ENCODE measurements around the gene FAM13A.

DNA sequence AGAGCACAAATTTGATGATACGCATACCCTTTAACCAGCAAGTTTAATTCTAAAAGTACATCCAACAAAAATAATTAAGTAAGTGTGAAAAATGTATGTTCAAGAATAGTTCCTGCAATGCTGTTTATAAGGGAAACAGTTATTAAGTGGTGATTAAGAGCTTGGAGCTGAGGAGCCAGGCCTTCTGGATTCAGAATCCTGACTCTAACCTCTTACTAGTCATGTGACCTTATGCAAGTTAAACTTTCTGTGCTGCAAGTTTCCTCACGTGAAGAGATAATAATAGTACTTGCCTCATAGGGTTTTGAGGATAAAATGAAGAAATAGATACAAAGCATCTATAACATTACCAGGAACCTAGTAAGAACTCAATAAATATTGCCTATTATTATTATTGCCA, 77.7 kb downstream of the FAM13A start:
- TF ChIP-seq, protein P1, sequence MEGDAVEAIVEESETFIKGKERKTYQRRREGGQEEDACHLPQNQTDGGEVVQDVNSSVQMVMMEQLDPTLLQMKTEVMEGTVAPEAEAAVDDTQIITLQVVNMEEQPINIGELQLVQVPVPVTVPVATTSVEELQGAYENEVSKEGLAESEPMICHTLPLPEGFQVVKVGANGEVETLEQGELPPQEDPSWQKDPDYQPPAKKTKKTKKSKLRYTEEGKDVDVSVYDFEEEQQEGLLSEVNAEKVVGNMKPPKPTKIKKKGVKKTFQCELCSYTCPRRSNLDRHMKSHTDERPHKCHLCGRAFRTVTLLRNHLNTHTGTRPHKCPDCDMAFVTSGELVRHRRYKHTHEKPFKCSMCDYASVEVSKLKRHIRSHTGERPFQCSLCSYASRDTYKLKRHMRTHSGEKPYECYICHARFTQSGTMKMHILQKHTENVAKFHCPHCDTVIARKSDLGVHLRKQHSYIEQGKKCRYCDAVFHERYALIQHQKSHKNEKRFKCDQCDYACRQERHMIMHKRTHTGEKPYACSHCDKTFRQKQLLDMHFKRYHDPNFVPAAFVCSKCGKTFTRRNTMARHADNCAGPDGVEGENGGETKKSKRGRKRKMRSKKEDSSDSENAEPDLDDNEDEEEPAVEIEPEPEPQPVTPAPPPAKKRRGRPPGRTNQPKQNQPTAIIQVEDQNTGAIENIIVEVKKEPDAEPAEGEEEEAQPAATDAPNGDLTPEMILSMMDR (IDR thresholded peaks at IDR 0.05) = no peak
- TF ChIP-seq POLR2A (IDR thresholded peaks at IDR 0.05) (no peak), POLR2AphosphoS5 (IDR thresholded peaks at IDR 0.05; ENCODE audit: insufficient read depth in 1 of 2, low read depth in 1 of 2) (no peak)

Measured in vagina (tissue), 2 donors.